AG20443 (cell line): Measurements from ENCODE around the gene CLASP2.
"Not testable (repeated sequence)": the region's sequence is repeated elsewhere in the genome, so short reads cannot be mapped to it uniquely, and the experiment has no call there.

Source experiments
- DNase-seq: peaks from one replicate; pipeline ENCODE4 v3.0.0; 2012; ENCODE audit warnings: low spot score, mixed read lengths

CLASP2 gene

DNA sequence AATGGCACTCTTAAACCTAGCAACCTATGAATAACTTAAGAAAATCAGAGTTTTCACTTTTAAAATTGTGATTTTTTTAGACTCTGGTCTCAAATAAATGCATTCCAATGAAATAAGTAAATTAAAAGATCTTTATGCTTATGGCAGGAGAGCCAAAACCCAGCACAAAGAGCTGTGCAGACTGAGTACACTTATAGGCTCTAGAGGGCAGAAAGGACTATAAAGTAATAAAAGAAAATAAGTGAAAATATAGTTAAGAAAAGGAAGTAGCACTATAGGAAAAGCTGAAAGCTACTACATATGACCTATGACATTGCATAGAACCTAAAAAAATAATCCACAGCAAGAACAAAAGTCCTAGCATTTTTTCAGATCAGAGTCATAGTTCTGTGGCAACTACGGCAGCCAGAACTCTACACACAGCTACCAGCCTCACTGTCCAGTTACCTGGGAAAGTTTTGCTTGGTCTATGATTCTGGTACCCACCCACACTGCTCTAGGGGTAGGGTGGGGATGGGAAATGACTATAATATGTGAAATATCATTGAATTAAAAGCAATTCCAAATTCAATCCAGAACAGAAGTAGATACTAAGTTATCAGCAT, 30.5 kb downstream of the CLASP2 start:
- DNase-seq, result peak; percentile 50

DNA sequence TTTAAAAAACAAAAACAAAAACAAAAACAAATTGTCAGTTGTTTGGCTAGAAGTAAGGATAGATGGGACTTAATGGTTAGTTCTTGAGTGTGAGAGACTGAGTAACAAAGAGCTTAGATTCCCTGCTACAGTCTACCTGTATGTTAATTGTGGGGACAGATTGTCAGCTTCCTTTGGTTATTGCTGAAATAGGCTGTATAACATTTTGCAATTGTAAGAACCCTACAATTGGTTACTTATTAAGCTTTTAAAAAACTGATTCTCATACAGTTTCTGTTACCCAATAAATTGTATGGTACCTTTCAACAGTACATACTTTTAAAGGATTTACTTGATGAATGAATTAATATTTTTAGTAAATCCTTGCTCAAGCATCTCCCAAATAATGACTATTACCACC, 35.3 kb downstream of the CLASP2 start:
- DNase-seq, result no peak

DNA sequence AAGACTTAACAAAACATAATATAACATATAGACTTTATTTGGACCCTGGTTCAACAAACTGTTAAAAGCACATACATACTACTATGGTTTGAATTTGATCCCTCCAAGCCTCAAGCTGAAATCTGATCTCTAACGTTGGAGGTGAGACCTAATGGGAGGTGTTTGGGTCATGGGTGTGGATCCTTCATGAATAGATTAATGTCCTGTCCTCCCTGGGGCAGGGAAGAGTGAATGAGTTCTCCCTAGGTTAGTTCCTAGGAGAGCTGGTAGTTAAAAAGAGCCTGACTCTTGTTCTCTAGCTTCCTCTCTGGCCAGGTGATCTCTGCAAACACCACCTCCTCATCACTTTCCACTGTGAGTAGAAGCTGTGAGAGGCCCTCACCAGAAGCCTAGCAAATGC, 36.4 kb downstream of the CLASP2 start:
- no peak for DNase-seq

DNA sequence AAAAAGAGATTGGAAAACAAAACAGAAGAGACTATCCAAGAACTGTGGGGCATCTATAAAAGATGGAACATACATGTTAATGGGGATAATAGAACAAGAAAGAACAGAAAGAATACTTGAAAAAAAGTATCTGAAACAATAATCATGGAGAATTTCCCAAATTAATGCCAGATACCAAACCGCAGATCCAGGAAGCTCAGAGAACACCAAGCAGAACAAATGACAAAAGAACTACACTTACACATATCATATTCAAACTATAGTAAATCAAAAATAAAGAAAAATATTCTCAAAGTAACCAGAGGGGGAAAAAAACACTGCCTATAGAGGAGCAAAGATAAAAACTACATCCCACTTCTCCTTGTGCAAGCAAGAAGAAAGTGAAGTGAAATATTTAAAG, 40.0 kb downstream of the CLASP2 start:
- no peak for DNase-seq

DNA sequence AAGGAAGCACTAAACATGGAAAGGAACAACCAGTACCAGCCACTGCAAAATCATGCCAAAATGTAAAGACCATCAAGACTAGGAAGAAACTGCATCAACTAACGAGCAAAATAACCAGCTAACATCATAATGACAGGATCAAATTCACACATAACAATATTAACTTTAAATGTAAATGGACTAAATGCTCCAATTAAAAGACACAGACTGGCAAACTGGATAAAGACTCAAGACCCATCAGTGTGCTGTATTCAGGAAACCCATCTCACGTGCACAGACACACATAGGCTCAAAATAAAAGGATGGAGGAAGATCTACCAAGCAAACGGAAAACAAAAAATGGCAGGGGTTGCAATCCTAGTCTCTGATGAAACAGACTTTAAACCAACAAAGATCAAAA, 44.6 kb downstream of the CLASP2 start:
- DNase-seq, result not testable (repeated sequence)

DNA sequence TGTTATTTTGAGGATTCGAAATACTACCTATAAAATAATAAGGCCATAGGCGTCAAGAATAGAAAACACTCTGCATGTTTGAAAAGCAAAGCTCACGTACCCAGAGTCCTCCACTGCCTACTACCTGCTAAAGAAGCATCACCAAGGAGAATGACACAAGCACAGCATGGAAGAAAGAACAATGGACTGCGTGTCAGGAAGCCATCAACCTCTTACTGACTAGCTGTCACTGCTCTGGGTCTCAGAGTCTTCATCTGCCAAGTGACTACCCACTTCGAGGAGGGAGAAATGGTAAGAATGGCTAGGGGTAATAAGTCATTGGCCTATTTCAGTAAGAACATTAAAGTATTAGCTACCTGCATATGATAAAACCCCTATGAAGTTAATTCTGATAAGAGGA, 49.4 kb downstream of the CLASP2 start:
- DNase-seq, result no peak

DNA sequence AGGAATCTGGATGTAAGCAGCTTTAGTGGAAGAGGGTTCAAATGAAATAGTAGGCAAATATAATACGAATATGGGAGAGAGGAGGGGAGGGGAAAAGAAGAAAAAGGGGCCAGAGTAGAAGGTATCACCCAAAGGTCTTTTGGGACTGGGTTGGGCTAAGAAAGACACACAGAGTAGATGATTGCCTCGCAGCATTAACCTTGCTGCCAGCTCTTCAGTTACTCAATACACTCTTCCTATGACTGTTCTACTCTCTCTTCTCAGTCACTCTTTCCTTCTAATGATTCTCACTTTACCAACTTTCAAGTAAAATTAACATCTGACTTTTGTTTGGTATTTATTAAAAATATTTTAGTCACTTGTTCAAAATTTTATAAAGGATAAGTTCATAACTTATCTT, 52.8 kb downstream of the CLASP2 start:
- DNase-seq, result peak; percentile 11

DNA sequence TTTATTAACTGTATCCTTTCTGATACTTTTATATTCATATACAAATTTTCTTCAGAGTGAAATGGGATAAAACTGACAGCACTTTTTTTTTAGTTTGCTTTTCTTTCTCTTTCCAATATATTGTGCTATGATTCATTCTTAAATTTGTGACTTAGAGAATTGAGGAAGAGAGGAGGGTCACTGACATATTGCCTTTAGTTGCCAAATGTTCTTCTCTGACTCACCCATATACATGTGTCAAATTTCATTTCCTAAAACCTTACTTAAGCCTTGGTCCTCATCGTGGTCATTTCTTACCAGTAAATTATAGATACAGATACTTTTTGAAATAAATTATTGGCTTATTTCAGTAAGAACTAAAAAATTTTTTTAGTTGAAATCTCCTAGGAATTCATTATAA, 53.9 kb downstream of the CLASP2 start:
- peak; percentile 52 for DNase-seq

DNA sequence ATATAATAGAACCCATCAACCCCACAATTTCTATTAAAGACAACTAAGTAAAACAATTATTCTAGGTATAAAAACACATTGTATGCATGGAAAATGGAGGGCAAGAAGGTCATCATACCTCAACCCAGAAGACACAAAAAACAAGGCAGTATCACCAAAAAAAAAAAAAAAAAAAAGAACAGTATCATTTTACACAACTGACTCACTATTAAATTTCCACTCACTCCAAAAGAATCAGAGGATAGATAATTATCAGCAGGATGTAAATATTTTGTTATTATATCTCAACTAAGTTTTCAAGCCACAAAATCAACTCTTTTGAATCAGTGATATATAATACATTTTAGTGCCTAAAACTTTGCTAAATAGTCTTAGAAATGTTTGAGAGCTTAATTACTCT, 55.0 kb downstream of the CLASP2 start:
- DNase-seq, result no peak

DNA sequence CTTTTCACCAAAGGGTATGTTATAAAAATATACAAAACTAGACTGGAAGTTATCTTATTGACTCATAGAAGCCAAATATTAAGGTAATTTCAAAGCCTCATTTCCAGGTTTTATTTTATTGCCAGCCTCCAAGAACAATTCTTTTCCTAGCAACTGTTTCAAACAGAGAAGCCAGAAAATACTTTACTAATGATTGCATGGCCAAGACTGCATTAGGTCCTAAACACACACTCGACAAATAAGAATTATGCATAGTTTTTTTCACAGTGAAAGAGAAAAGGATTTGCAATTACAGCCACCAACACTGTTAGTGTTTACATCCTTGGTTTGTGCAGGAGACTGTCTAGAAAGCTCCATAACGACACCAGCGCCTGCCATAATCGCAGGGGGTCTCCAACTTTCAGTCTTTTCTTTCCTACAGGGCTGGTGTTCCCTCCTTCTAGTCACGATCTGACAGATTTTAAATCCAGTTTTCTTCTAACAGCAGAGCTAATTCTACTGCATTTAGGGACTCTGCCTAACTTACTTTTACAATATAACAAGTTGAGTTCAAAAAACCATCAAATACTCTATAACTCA, 58.1 kb downstream of the CLASP2 start:
- DNase-seq, result peak; percentile 10

DNA sequence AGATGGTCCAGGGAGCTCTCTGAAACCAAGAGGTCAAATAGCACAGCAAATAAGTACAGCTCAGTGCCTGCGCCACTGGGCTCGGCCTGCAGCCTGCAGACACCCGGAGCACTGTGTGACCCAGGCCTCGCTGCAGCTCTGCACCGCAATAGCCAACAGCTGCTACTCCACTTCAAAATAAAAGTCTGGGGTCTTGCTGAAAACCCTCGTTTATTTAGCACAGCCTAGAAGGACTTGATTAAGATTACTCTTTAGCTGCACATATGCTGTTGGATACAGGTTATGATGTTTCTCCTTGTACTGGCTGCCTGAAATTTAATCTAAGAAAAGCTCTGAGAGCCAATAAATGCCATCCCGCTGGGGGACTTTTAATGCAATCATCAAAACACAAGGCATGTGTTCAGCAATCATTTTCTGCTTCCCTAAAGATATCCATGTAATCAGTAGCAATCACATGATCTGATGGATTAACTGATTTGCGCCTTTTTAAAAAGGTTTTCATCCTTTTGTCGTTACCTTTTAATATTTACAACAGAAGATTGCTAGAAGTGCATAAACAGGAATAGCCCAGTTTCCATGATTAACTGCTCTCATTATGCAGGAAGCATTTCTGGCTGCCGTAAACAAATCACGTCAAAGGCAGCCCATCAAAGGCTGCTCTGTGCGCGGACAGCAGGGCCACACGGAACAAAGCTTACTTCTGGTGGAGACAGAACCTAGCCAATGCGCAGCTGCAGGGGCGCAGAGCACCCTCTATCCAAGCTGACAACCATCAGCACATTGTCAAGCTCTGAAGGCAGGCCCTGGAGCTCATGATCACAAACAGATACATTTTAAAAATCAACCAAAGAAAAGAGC, 58.8 kb downstream of the CLASP2 start:
- peak; percentile 75 for DNase-seq

DNA sequence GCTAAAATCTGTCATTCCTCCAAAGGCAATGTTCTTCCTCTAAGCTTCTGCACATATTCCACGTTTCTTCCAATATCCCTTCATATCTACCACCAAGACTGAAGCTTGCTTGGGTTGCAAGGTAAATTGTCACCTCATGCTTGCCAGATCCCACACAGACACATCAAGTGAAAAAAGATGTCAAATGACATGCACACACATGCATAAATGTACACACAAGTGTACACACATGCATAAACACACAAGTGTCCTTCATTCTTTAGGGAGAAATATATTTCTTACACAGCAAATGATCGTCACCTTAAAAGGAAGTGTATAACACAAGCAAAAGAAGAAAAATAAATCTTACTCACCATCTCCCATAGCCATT, 59.4 kb downstream of the CLASP2 start:
- DNase-seq, result no peak

DNA sequence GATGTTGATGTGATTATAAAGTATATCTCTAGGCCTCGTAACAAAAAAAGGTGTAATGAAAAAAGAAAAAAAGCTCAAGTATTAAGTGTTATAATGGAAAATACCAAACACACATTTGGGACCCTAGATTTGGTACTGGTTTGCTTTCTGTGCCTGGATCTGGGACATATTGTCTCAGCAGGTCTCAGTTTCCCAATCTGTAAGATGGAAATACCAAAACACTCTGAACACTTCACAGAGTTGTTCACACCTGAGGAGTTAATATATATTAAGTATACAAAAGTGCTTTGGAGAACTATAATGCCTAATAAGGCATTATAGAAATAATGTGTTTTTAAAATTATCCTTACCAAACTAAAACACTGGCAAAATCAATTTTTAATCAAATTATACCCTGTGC, 60.0 kb downstream of the CLASP2 start:
- no peak for DNase-seq

DNA sequence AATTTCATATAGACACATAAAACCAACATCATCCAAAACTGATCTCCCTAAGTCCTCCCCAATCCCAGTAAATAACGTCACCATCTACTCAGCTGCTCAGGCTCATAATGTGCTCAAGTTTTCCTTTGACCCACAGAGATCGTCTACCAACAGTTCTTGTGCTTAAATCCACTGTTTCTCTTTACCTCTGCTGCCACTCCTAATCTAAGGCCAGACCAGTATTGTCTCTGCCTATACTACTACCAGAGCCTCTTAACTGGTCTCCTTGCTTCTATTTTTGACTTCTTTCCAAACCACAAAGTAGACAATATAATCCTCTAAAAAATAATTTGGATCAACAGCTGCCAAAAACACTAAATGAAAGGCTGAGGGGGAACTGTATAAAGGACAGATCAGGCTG, 65.3 kb downstream of the CLASP2 start:
- no peak for DNase-seq

DNA sequence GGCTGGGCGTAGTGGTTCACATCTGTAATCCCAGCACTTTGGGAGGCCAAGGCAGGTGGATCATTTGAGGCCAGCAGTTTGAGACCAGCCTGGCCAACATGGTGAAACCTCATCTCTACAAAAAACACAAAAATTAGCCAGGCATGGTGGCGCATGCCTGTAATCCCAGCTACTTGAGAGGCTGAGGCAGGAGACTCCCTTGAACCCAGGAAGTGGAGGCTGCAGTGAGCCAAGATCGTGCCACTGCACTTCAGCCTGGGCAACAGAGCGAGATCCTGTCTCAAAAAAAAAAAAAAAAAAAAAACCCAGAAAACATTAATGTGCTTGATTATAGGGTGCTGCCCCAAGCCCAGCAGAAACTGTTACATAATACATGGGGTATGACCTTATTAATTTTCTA, 67.0 kb downstream of the CLASP2 start:
- DNase-seq, result not testable (repeated sequence)

DNA sequence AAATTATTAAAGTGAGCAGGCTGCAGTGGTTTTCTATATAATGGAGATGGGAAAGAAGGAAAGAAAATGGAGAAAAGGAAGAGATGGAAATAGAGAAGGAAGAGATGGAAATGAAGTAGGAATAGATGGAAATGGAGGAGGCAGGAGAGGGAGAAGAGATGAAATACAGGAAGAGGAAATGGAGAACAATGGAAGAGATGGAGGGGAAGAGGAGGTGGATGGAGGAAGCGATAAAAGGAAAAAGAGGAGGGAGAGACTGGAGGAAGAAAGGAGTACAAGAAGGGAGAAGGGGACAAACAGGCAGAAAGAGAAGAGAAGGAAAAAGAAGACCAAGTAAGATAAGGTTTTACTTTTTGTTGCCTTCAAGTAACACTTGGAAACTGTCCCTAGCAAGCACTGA, 67.6 kb downstream of the CLASP2 start:
- no peak for DNase-seq

DNA sequence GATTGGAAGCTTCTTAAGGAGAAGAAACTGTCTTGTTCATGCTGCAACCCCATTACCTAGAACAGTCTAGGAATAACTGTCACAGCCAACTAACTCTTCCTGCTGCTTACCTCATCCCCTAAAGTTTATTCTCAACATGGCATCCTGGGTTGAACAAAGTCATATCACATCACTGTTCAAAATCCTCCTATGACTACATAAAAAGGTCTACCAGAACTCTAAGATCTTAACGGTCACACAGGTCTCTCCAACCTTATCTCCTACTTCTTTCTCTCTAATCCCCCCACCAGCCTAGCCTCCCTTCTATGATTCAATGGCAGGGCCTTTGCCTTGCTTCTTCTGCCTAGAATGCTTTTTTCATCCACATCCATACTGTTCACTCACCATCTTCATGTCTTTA, 69.3 kb downstream of the CLASP2 start:
- no peak for DNase-seq

DNA sequence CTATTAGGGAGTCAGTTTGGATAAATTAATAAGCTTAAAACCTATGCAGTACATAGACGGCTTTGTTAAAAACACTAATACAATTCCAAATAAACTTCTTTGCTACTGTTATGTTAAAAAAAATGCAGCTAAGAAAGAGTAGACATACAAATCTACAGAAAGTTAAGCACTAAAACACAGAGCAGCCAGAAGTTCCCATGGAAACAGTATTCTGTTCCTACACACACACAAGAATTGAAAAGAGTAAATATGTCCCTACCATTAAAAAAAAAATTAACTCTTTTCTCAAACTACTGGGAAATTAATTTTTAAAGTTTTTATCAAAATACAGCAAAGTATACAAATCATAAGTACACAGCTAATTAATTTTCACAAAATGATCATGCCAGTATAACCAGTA, 71.6 kb downstream of the CLASP2 start:
- no peak for DNase-seq

DNA sequence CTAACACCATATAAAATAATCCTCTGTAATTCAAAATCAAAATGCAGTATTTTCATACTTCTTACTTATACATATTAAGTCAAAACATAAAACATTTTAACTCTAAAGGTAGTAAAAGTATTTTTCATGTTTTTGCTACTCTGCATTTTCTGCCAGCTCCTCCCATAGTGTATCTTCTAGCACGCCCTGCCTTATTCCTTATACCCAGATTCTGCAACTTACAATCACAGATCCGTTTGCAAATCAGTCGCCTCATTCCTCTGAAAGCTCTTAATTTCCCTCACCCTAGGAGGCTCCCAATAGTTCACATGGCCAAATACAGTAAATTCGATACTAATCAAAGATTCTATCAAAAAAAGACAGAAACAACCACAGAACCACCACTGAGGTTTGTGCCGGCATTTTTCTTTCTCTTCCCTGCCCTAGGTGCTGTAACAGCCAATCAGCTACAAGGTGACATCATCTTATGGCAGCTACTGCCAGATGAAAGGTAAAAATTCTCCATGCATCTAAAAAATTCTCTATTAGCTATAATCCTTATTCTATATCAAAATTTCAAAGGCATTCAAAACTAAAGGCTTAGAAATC, 72.9 kb downstream of the CLASP2 start:
- DNase-seq, result peak; percentile 45

DNA sequence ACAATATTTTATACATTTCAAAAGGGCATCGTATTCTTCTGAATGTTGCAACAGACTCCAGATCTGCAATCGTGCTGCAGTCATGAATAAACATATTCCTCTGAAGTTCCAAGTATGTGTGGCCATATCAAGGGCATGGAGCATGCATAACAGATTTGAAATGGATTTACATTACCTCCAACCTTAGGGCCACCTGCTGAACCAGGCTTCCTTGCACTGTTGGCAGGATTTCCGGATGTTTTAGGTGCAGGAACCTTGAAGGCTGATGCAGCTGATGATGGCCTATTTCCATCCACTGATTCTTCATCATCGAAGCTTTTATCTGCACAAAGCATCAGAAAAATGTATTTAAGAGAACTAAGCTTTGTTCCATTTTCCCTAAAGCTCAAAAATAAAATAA, 73.5 kb downstream of the CLASP2 start:
- no peak for DNase-seq

DNA sequence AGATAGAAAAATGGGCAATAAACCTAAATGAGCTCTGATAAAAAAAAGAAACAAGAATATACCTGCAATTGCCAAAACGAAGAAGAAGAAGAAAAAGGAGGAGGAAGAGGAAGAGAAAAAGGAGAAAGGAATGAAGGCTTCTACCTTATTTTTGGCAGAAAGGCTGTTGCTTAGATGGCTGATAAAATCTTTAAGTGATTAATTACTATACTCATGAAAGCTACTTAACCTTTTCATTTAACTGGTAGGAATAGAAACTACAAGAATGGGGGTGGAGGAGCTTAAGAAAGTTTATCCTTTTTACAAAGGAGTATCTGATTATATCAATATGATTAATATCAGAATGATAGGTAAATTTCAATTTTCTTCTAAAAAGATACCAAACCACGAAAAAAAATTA, 75.2 kb downstream of the CLASP2 start:
- DNase-seq, result no peak

DNA sequence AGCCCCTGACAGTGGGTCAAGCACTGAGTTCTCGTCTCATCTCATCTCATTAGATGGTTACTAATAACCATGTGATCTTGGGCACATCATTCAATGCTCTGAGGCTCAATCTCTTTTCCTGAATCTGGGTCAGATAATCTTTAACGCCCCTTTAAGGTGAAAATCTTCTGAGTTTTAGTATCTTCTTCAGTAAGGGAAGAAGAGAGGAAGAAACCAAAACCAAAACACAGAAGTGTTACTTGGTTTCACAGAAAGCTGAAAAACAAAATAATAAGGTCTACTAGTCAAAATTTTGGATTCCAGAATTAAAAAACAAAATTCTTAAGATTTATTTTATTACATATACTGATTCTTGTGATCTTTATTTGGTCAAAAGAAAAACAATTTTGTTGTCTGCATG, 78.2 kb downstream of the CLASP2 start:
- no peak for DNase-seq

DNA sequence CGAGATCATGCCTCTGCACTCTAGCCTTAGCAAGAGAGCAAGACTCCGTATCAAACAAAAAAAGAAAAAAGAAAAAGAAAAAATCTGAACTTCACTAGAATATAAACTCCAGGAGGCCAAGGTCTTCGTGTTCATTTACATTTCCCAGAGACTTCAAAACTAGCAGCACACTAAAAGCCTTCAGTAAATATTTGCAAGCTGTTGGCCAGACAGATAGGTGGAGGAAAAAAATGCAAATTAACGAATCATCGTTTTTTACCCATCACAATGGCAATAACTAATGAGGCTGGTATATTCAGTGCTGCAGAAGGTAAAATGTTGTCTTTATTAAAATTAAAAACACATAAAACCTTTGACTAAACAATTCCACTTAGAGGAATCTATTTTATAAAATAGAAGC, 80.6 kb downstream of the CLASP2 start:
- DNase-seq, result no peak
